Esophagus (tissue), 2 donors: Measurements from ENCODE around the gene FGD1. TPM values are rescaled to one million over a fixed set of nuclear protein-coding genes. Genes with fewer than 3 reads are reported as not detected.
A peak's percentile ranks its signal among the peaks of the same experiment; 100 is the strongest.

Experiments used
- H3K27ac ChIP-seq, 2 donors: one replicate each; pipeline ENCODE4 v1.5.1; 2013; ENCODE audit warnings: low read depth in 2 of 2, mild to moderate bottlenecking in 2 of 2, inconsistent platforms in 1 of 2, low read length in 1 of 2, moderate library complexity in 1 of 2
- H3K27me3 ChIP-seq, 2 donors: one replicate each; pipeline ENCODE4 v1.6.1; 2013; ENCODE audit warnings: low read length in 2 of 2, control low read depth in 1 of 2, mild to moderate bottlenecking in 1 of 2; ENCODE audit not compliant: insufficient read depth in 2 of 2, control insufficient read depth in 1 of 2
- H3K36me3 ChIP-seq, 2 donors: one replicate each; pipeline ENCODE4 v1.6.1; 2013; ENCODE audit warnings: low read length in 1 of 2; ENCODE audit not compliant: control insufficient read depth in 2 of 2, insufficient read depth in 2 of 2
- H3K4me1 ChIP-seq, 2 donors: one replicate each; pipeline ENCODE4 v1.6.1; 2013; ENCODE audit warnings: low read length in 1 of 2; ENCODE audit not compliant: control insufficient read depth in 2 of 2, insufficient read depth in 2 of 2
- H3K4me3 ChIP-seq, 2 donors: one replicate each; pipeline ENCODE4 v1.5.1; 2013; ENCODE audit warnings: low read length in 2 of 2, mild to moderate bottlenecking in 2 of 2, low read depth in 1 of 2, moderate library complexity in 1 of 2
- H3K9me3 ChIP-seq, 2 donors: one replicate each; pipeline ENCODE4 v1.6.1; 2013; ENCODE audit warnings: mild to moderate bottlenecking in 2 of 2, low read depth in 1 of 2, low read length in 1 of 2, moderate library complexity in 1 of 2; ENCODE audit not compliant: control insufficient read depth in 2 of 2, insufficient read depth in 1 of 2
- WGBS, 2 donors: extraction: QIAGEN DNeasy Blood & Tissue Kit; methylation state at CpG; one replicate each; pipeline ENCODE4 v1.1.7; 2013; 5-methylcytosine and 5-hydroxymethylcytosine counted together
- polyA plus RNA-seq, 2 donors: library from polyadenylated mRNA; stranded (reverse); fragments of 200-250 nt; gene quantifications; one replicate each; pipeline ENCODE4 v1.2.3, GENCODE V29; 2013
- donor health status: healthy with polysubstance abuse.
- donor health status: Bipolar disorder and iron deficiency.

The FGD1 gene
- polyA plus RNA-seq, 2 donors, result 4.2 to 4.9 TPM

DNA sequence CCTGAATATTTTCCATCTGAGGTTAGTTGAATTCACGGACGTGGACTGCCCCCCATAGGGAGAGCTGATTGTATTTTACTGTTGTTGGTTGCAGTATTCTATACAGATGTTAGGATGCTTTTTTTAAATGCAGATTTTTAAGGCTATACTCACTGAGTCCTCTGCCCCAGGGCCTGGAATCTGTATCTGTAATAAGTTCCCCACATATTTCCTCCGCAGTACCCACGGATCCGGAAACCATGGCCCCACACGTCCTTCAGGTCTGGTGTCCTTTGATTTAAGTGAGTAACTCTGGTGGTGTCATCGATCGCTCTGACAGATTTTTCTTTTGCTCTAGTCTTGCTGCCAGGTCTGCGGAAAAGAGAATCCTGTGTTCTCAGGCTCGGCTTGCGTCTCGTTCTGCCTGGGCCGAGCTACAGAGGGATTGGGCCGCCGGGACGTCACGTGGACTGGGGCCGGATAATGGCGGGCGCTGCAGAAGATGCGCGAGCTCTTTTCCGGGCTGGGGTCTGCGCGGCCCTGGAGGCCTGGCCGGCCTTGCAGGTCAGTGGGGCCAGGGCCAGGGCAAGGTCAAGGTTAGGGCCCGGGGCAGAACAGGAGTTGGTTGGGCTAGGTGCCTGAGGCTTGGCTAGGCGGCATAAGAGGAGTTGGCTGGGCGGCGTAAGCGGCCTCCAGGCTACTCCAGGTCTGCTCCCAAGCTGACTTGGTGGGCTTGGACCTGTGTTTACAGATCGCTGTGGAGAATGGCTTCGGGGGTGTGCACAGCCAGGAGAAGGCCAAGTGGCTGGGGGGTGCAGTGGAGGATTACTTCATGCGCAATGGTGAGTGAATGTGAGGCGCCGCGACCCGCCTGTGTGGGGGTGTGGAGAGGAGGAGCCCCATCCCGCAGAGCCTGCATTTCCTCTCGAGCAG lies 55.8 kb downstream of the FGD1 start, which contains the start of gene TSR2:
TSR2 (plus strand) TSS at position 445 of the 912 bp plus-strand sequence; CDS start at position 463, 18 bp downstream.
- peaks cover 0 to 2% of the 10 kb centered on the region in 2 donors for H3K36me3 ChIP-seq
- 0 to 34% methylated on average over 39 to 40 of the region's 40 CpGs for WGBS, 2 donors
- peak within 1 kb of the TSS; percentile 80 to 95 for H3K4me3 ChIP-seq
- H3K4me1 ChIP-seq, result no peaks in the 10 kb centered on the region
- no peaks in the 10 kb centered on the region for H3K9me3 ChIP-seq
- no peaks in the 10 kb centered on the region for H3K27me3 ChIP-seq
- H3K27ac ChIP-seq, result no peak within 1 kb of the TSS

DNA sequence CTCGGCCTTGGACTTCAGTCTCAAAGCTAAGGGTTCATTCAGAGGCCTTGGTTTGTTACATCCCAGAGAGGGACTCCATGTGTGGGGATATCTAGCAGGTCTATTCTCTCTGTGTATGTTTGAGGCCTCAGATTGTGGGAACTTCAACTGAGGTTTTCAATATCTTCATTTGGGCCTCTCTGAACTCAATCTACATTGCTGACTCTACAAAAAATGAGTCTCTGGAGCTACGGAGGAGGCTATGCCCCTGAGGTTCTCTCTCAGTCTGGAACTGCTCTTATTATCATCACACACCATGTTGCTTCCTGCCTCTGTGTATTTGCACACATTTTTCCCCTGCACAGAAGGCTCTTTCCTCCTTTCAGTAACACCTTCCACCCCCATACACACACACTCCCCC lies 60.9 kb downstream of the FGD1 start:
- no peaks in the 10 kb centered on the region for H3K27me3 ChIP-seq
- no peaks in the 10 kb centered on the region for H3K9me3 ChIP-seq
- no peak overlapping the region for H3K27ac ChIP-seq
- H3K4me3 ChIP-seq, result no peak overlapping the region
- H3K4me1 ChIP-seq, result no peaks in the 10 kb centered on the region
- no peaks in the 10 kb centered on the region for H3K36me3 ChIP-seq
- 56 to 73% methylated on average over 2 of the region's 2 CpGs for WGBS, 2 donors

- H3K4me1 ChIP-seq, result no peaks in the 10 kb centered on the region
Measured at GRCh38 chrX:54430519-54430918, 65.5 kb downstream of the FGD1 start.

GRCh38 chrX:54427837-54428424 lies 68.1 kb downstream of the FGD1 start:
- H3K4me1 ChIP-seq, result no peaks in the 10 kb centered on the region
- H3K27ac ChIP-seq, result no peak overlapping the region
- H3K4me3 ChIP-seq, result no peak overlapping the region
- 43 to 74% methylated on average over 2 of the region's 2 CpGs for WGBS, 2 donors
- H3K9me3 ChIP-seq, result no peaks in the 10 kb centered on the region
- no peaks in the 10 kb centered on the region for H3K27me3 ChIP-seq
- no peaks in the 10 kb centered on the region for H3K36me3 ChIP-seq

More at GRCh38 chrX:54430519-54430918, 65.5 kb downstream of the FGD1 start:
- Histone ChIP-seq H3K27me3 (no peaks in the 10 kb centered on the region), H3K4me3 (no peak overlapping the region), H3K27ac (no peak overlapping the region), H3K9me3 (no peaks in the 10 kb centered on the region), H3K36me3 (no peaks in the 10 kb centered on the region)

DNA sequence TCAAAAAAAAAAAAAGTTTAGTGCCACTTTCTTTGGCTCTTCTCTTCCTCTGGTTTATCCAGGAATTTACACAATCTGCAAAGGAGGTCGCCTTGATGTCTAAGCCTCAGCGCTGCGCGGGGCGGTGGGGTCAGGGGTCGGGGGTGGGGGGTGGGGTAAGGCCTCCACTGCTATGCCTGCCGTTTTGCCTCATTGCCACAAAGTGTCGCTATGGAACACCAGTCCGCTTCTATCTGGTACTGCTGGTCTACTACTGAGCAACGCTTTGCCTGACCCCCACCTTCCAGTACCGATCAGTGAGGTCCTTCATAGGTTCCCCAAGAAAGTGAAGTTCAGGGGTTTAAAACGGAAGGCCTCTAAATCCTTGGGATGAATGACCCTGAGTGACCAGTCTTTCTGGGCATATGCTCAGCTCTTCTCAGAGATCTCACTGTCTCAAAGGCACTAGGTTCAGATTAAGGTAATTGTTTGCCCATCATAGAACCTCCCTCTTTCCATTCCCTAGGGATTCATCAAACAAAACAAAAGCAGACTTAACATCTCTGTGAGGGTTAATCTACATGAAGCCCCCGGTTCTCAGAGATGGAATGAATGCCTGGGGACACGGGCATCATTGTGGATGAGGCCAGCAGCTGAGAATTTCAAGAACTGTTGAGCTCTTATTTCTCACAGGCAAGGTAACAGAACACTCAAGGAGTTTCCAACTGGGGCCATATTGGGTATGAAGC lies 72.7 kb downstream of the FGD1 start:
- 40 to 41% methylated on average over 14 of the region's 14 CpGs for WGBS, 2 donors
- no peak overlapping the region for H3K27ac ChIP-seq
- no peaks in the 10 kb centered on the region for H3K4me1 ChIP-seq
- H3K36me3 ChIP-seq, result no peaks in the 10 kb centered on the region
- no peak overlapping the region for H3K4me3 ChIP-seq
- no peaks in the 10 kb centered on the region for H3K9me3 ChIP-seq
- H3K27me3 ChIP-seq, result no peaks in the 10 kb centered on the region

DNA sequence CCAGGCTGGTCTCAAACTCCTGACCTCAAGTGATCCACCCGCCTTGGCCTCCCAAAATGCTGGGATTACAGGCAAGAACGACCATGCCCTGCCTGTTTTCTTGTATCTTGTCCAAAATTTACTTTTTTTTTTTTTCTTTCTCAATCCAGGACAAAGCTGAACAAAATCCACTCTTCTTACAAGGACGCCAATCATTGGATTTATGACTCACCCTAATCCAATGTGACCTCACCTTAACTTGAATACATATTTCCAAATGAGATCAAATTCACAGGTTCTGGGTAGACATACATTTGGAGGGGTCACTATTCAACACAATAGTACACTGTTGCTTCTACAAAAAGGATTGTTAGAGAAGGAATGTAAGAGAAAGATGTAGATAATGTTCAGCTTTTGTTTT lies 73.9 kb downstream of the FGD1 start:
- no peaks in the 10 kb centered on the region for H3K4me1 ChIP-seq
- WGBS, 2 donors, result 56 to 58% methylated on average over 3 of the region's 3 CpGs
- H3K4me3 ChIP-seq, result no peak overlapping the region
- no peaks in the 10 kb centered on the region for H3K9me3 ChIP-seq
- no peaks in the 10 kb centered on the region for H3K27me3 ChIP-seq
- H3K27ac ChIP-seq, result no peak overlapping the region
- H3K36me3 ChIP-seq, result no peaks in the 10 kb centered on the region

DNA sequence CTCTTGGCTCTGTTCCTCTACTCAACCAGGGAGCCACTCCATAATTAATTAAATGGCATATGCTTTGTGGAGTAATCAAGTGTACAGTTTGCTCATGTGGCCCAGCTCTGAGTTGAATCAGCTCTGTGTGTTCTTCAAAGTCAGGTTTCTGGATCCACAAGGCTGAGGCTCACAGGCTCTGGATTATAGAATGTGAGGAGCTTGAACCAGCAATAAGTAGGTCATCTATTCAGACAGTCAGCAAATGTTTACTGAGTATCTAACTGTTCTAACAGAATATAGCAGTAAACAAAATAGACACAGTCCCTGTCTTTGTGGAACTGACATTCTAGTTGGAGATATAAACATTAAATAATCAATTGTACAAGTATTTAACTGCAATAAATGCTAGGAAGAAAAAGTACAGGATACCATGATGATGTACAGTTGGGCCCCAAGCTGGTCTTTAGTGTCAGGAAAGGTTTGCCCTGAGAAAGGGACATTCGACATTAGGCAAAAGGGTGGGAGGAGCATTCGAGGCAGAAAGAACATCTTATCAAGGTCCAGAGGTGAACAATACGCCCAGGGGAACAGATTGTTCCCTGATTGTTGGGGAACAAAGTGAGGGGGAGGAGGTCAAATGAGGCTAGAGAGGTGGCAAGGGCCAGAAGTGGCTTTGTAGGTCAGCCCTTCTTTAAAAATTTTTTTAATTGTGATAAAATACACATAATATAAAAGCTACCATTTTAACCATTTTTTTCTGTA lies 76.3 kb downstream of the FGD1 start:
- Histone ChIP-seq H3K4me3 (no peak overlapping the region), H3K36me3 (no peaks in the 10 kb centered on the region), H3K4me1 (no peaks in the 10 kb centered on the region), H3K27ac (no peak overlapping the region), H3K9me3 (no peaks in the 10 kb centered on the region), H3K27me3 (no peaks in the 10 kb centered on the region)
- WGBS, 2 donors, result 31 to 49% methylated on average over 3 of the region's 3 CpGs

- H3K4me1 ChIP-seq, result no peaks in the 10 kb centered on the region
- no peaks in the 10 kb centered on the region for H3K36me3 ChIP-seq
- H3K9me3 ChIP-seq, result no peaks in the 10 kb centered on the region
- no peak overlapping the region for H3K27ac ChIP-seq
- H3K4me3 ChIP-seq, result no peak overlapping the region
- H3K27me3 ChIP-seq, result no peaks in the 10 kb centered on the region
- WGBS, 2 donors, result 67 to 76% methylated on average over 2 of the region's 2 CpGs
Measured at GRCh38 chrX:54416965-54417364, 79.1 kb downstream of the FGD1 start.
